NB4 (cell line): ENCODE measurements around the gene GPC5.

Source experiments
- MYC ChIP-seq: IDR thresholded peaks from 2 replicates; pipeline ENCODE4 v1.6.1; 2011; ENCODE audit warnings: low read depth, low read length
- TF ChIP-seq, protein P1 (sequence below): IDR thresholded peaks from one replicate; pipeline ENCODE4 v1.5.1; 2012; ENCODE audit warnings: low read depth, low read length

- TF ChIP-seq, protein P1, sequence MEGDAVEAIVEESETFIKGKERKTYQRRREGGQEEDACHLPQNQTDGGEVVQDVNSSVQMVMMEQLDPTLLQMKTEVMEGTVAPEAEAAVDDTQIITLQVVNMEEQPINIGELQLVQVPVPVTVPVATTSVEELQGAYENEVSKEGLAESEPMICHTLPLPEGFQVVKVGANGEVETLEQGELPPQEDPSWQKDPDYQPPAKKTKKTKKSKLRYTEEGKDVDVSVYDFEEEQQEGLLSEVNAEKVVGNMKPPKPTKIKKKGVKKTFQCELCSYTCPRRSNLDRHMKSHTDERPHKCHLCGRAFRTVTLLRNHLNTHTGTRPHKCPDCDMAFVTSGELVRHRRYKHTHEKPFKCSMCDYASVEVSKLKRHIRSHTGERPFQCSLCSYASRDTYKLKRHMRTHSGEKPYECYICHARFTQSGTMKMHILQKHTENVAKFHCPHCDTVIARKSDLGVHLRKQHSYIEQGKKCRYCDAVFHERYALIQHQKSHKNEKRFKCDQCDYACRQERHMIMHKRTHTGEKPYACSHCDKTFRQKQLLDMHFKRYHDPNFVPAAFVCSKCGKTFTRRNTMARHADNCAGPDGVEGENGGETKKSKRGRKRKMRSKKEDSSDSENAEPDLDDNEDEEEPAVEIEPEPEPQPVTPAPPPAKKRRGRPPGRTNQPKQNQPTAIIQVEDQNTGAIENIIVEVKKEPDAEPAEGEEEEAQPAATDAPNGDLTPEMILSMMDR: no peak
- TF ChIP-seq MYC: no peak
Measured at GRCh38 chr13:91690944-91691343, 292.5 kb downstream of the GPC5 start.
